K562 (cell line): Measurements from ENCODE around the gene FAM181B. TPM values are rescaled to one million over a fixed set of nuclear protein-coding genes. Genes with fewer than 3 reads are reported as not detected.

Experiments used
- ATAC-seq: fragments of 200-7000 bp; cut with Tn5 transposase; 3 replicates; pipeline ENCODE4 v1.9.1; 2020; ENCODE audit warnings: moderate library complexity
- BruUV-seq: library from RNA; stranded (reverse); fragments of 400-500 nt; replicated peaks from 2 replicates; lab custom pipeline; 2021; lab: Mats Ljungman, UMichigan
- CTCF ChIA-PET: fragments of 300-600 bp; formaldehyde crosslinking; extraction: SDS; loops from one replicate; lab custom pipeline; 2021; ENCODE audit warnings: low intra/inter-chr PET ratio; lab: Yijun Ruan, JAX
- POLR2A ChIA-PET: fragments of 300-600, 350-650 bp; sonication (Branson Sonifier 250); formaldehyde crosslinking; extraction: SDS; loops from one replicate; lab custom pipeline; 2021; ENCODE audit warnings: antibody characterized with exemption, inconsistent platforms; lab: Yijun Ruan, JAX
- DNase-seq, 4 experiments: peaks; one replicate each; pipeline versions ENCODE4 v3.0.0 to v3.0.0-alpha.2; 2011 to 2018; ENCODE audit warnings: low spot score in 3 of 4, mixed read lengths in 3 of 4; ENCODE audit errors: extremely low read depth in 1 of 4
- FAIRE-seq: peaks from 2 replicates; lab custom pipeline; 2011; peaks lifted over from hg19 to GRCh38; lab: Jason Lieb, UNC
- H2AFZ ChIP-seq: 2 replicates; pipeline ENCODE4 v1.6.0; 2011; ENCODE audit warnings: low read depth, low read length, control low read depth, inconsistent platforms
- H3K27ac ChIP-seq: fragments of 200-600 bp; 3 replicates; pipeline ENCODE4 v1.8.0; 2011; ENCODE audit warnings: low read depth, mild to moderate bottlenecking, control low read depth, inconsistent platforms, low read length, moderate library complexity, mixed read lengths; ENCODE audit errors: extremely low read depth
- H3K27me3 ChIP-seq, 2 experiments: fragments of 300-600 bp in 1 of 2; 2 replicates in 1 of 2; 3 replicates in 1 of 2; pipeline versions ENCODE4 v1.6.0 to v1.8.0; 2011; ENCODE audit warnings: inconsistent platforms in 2 of 2, low read length in 2 of 2, mild to moderate bottlenecking in 1 of 2, mixed read lengths in 1 of 2, moderate library complexity in 1 of 2; ENCODE audit not compliant: control insufficient read depth in 2 of 2, insufficient read depth in 2 of 2
- H3K36me3 ChIP-seq: fragments of 300-600 bp; 3 replicates; pipeline ENCODE4 v1.8.0; 2011; ENCODE audit warnings: mild to moderate bottlenecking, low read length, inconsistent platforms; ENCODE audit not compliant: control insufficient read depth, insufficient read depth
- H3K4me1 ChIP-seq, 2 experiments: fragments of 200-600 bp in 1 of 2; replicated peaks in 1 of 2; 2 replicates in 1 of 2; 3 replicates in 1 of 2; pipeline versions ENCODE4 v1.5.1 to v1.8.0; 2011; ENCODE audit warnings: inconsistent platforms in 2 of 2, low read length in 2 of 2, mild to moderate bottlenecking in 1 of 2, mixed read lengths in 1 of 2, moderate library complexity in 1 of 2; ENCODE audit not compliant: control insufficient read depth in 2 of 2, insufficient read depth in 2 of 2
- H3K4me2 ChIP-seq: 2 replicates; pipeline ENCODE4 v1.6.1; 2011; ENCODE audit warnings: low read length, control low read depth, inconsistent platforms, mixed read lengths; ENCODE audit not compliant: insufficient read depth
- H3K4me3 ChIP-seq: fragments of 200-600 bp; sonication (generic), shearing (Covaris generic); 2 replicates; pipeline ENCODE4 v1.5.1; 2016; ENCODE audit warnings: control low read depth, inconsistent platforms
- H3K79me2 ChIP-seq: fragments of 200-600 bp; 3 replicates; pipeline ENCODE4 v1.8.0; 2011; ENCODE audit warnings: low read length, inconsistent platforms; ENCODE audit not compliant: control insufficient read depth, insufficient read depth
- H3K9ac ChIP-seq, 2 experiments: 2 replicates each; pipeline versions ENCODE4 v1.6.0 to v1.6.1; 2011; ENCODE audit warnings: low read depth in 2 of 2, low read length in 2 of 2, control low read depth in 1 of 2, inconsistent platforms in 1 of 2, mild to moderate bottlenecking in 1 of 2, mixed read lengths in 1 of 2; ENCODE audit not compliant: insufficient read depth in 1 of 2
- H3K9me1 ChIP-seq: one replicate; pipeline ENCODE4 v1.6.0; 2011; ENCODE audit warnings: inconsistent platforms, mild to moderate bottlenecking, low read length, moderate library complexity; ENCODE audit not compliant: control insufficient read depth, insufficient read depth
- H3K9me3 ChIP-seq: replicated peaks from 2 replicates; pipeline ENCODE4 v1.5.1; 2011; ENCODE audit warnings: low read depth, low read length, inconsistent platforms; ENCODE audit not compliant: control insufficient read depth, insufficient read depth
- H4K20me1 ChIP-seq: replicated peaks from 2 replicates; pipeline ENCODE4 v1.6.1; 2011; ENCODE audit warnings: low read length, inconsistent platforms, mixed read lengths; ENCODE audit not compliant: control insufficient read depth, insufficient read depth
- CTCFL ChIP-seq: IDR thresholded peaks from 2 replicates; pipeline ENCODE4 v1.6.1; 2011; ENCODE audit warnings: borderline replicate concordance, low read depth, mild to moderate bottlenecking, moderate library complexity, low read length; ENCODE audit not compliant: insufficient read depth, poor library complexity, severe bottlenecking
- POU5F1 ChIP-seq: fragments of 150-350 bp; IDR thresholded peaks from 2 replicates; pipeline ENCODE4 v1.6.1; 2014; ENCODE audit warnings: borderline replicate concordance, low read length, low read depth, mild to moderate bottlenecking; ENCODE audit not compliant: partially characterized antibody
- UBTF ChIP-seq, 2 experiments: IDR thresholded peaks; 2 replicates each; pipeline ENCODE4 v1.6.1; 2012; ENCODE audit warnings: improper control_type of control experiment in 2 of 2, low read depth in 2 of 2, low read length in 2 of 2, borderline replicate concordance in 1 of 2
- WGBS: fragments of 100-300 bp; shearing (Covaris generic); methylation state at CpG from one replicate; pipeline ENCODE4 v1.1.6; 2016; ENCODE audit warnings: low coverage, mixed read lengths; ENCODE audit not compliant: insufficient coverage; ENCODE audit errors: missing lambda C conversion rate; 5-methylcytosine and 5-hydroxymethylcytosine counted together
- in situ Hi-C: fragments of 300-500 bp; cut with MboI; formaldehyde crosslinking; loops from 4 replicates; pipeline ENCODE4 v1.15.0; 2018; ENCODE audit warnings: inconsistent platforms, mixed read lengths
- intact Hi-C: fragments of 100-400 bp; cut with micrococcal nuclease; formaldehyde crosslinking; loops from 2 replicates; pipeline ENCODE4 v1.14.2; 2022
- polyA plus RNA-seq, 8 experiments: library from polyadenylated mRNA; depleted of rRNA in 4 of 8; stranded (reverse) in 5 of 8; unstranded in 3 of 8; fragments of >200 nt; fragmentation: Nextera tagmentation in 2 of 8; fragmentation: Illumina TruSeq in 1 of 8; extraction: Ambion mirVana in 2 of 8; extraction: Trizol in 1 of 8; gene quantifications; 2 replicates each; pipeline versions ENCODE4 v1.2.1 to v1.2.3, GENCODE V29; 2011 to 2014; ENCODE audit warnings: inconsistent platforms in 1 of 8, missing spikeins in 1 of 8
- total RNA-seq, 7 experiments: library from RNA; depleted of rRNA in 6 of 7; stranded (reverse); fragments of >200 nt in 6 of 7; fragmentation: Illumina TruSeq in 2 of 7; extraction: Trizol in 2 of 7; gene quantifications; 2 replicates each; pipeline versions ENCODE4 v1.2.1 to v1.2.3, GENCODE V29; 2011 to 2021; ENCODE audit warnings: low replicate concordance in 1 of 7
- TF ChIP-seq, protein P1 (sequence below), 3 experiments: IDR thresholded peaks in 2 of 3; conservative IDR thresholded peaks in 1 of 3; 2 replicates each; pipeline ENCODE4 v1.5.1; 2011 to 2012; ENCODE audit warnings: low read length in 3 of 3, mild to moderate bottlenecking in 3 of 3, control low read depth in 2 of 3, improper control_type of control experiment in 1 of 3, inconsistent platforms in 1 of 3, low read depth in 1 of 3, mixed read lengths in 1 of 3, moderate library complexity in 1 of 3; ENCODE audit not compliant: insufficient read depth in 2 of 3

Gene FAM181B
- total and polyA plus RNA-seq, 9 of the 15 experiments (the other 6 are each of a cell fraction or from before 2014, with no cell fraction given), result 0.01 TPM; not detected in 8

- TF ChIP-seq, protein P1, sequence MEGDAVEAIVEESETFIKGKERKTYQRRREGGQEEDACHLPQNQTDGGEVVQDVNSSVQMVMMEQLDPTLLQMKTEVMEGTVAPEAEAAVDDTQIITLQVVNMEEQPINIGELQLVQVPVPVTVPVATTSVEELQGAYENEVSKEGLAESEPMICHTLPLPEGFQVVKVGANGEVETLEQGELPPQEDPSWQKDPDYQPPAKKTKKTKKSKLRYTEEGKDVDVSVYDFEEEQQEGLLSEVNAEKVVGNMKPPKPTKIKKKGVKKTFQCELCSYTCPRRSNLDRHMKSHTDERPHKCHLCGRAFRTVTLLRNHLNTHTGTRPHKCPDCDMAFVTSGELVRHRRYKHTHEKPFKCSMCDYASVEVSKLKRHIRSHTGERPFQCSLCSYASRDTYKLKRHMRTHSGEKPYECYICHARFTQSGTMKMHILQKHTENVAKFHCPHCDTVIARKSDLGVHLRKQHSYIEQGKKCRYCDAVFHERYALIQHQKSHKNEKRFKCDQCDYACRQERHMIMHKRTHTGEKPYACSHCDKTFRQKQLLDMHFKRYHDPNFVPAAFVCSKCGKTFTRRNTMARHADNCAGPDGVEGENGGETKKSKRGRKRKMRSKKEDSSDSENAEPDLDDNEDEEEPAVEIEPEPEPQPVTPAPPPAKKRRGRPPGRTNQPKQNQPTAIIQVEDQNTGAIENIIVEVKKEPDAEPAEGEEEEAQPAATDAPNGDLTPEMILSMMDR (IDR thresholded peaks at IDR 0.05 in 2 of 3, conservative IDR thresholded peaks at IDR 0.05 in 1 of 3; ENCODE audit: insufficient read depth in 2 of 3, low read depth in 1 of 3, low read length in 3 of 3), result peak in 2 of 3 experiments; percentile 7; a peak in 1 of 6 replicates
- TF ChIP-seq POU5F1 (no peak), UBTF (IDR thresholded peaks at IDR 0.05; ENCODE audit: borderline replicate concordance in 1 of 2, low read depth in 2 of 2, low read length in 2 of 2) (peak in 1 of 2 experiments; percentile 7; a peak in 1 of 4 replicates), CTCFL (peak; percentile 5)
- H3K36me3 ChIP-seq, result no peaks in the 10 kb centered on the region
- H2AFZ ChIP-seq, result peak overlapping the region; percentile 88
- no TSS peak for BruUV-seq
- no peaks in the 10 kb centered on the region for H3K9me3 ChIP-seq
- H3K27me3 ChIP-seq, result peaks cover 18 to 46% of the 10 kb centered on the region in 2 experiments
- H3K9me1 ChIP-seq, result no peaks in the 10 kb centered on the region
- intact Hi-C loops, result no loop called here
- H4K20me1 ChIP-seq, result no peaks in the 10 kb centered on the region
- peak overlapping the region in 1 of 2 experiments; percentile 88; a peak in 2 of 4 replicates for H3K9ac ChIP-seq
- H3K4me1 ChIP-seq, result peaks cover 2 to 19% of the 10 kb centered on the region in 2 experiments; a peak in 4 of 5 replicates
- in situ Hi-C loops, result no loop called here
- ATAC-seq, result peak; percentile 44
- DNase-seq, result peak in 3 of 4 experiments; percentile 30 to 40 (median 38)
- H3K4me3 ChIP-seq, result peak overlapping the region; percentile 44
- POLR2A ChIA-PET, result interaction anchor here (0.6 kb wide), 2 partner anchors 9 to 97 kb away, joined by 3 read pairs; no protein-coding TSS in a partner anchor
- H3K79me2 ChIP-seq, result no peaks in the 10 kb centered on the region
- FAIRE-seq, result no peak
- 28% methylated on average over 11 of the region's 93 CpGs for WGBS
- CTCF ChIA-PET, result no interaction called here
- H3K4me2 ChIP-seq, result peak overlapping the region; percentile 65; the same call in 1 of the 2 replicates
- H3K27ac ChIP-seq, result no peak overlapping the region
These were observed 775 bp downstream of the FAM181B start for GRCh38 chr11:82732734-82733443.
